Type B pancreatic cell (in vitro differentiated cells): Measurements from ENCODE around the gene SGIP1. TPM values are rescaled to one million over a fixed set of nuclear protein-coding genes. Genes with fewer than 3 reads are reported as not detected.

Experiments used
- DNase-seq: peaks from one replicate; pipeline ENCODE4 v3.0.0; 2021; ENCODE audit warnings: mixed read lengths; ENCODE audit not compliant: unreplicated experiment; ENCODE audit errors: extremely low spot score
- H3K27ac Mint-ChIP-seq: 2 replicates; pipeline ENCODE4 v1.8.0; 2021; ENCODE audit warnings: mild to moderate bottlenecking, mixed read lengths
- H3K27me3 Mint-ChIP-seq: 2 replicates; pipeline ENCODE4 v1.8.0; 2021; ENCODE audit warnings: mixed read lengths
- H3K36me3 Mint-ChIP-seq: 2 replicates; pipeline ENCODE4 v1.8.0; 2021; ENCODE audit warnings: mixed read lengths
- H3K4me1 Mint-ChIP-seq: one replicate; pipeline ENCODE4 v1.8.0; 2021; ENCODE audit warnings: mixed read lengths; ENCODE audit not compliant: unreplicated experiment
- H3K4me3 Mint-ChIP-seq: 2 replicates; pipeline ENCODE4 v1.8.0; 2021; ENCODE audit warnings: mild to moderate bottlenecking, mixed read lengths
- H3K9me3 Mint-ChIP-seq: 2 replicates; pipeline ENCODE4 v1.8.0; 2021; ENCODE audit warnings: mixed read lengths
- CTCF ChIP-seq: fragments of 200-600 bp; sonication (generic); conservative IDR thresholded peaks from 2 replicates; pipeline ENCODE4 v1.5.0; 2021; ENCODE audit warnings: antibody characterized with exemption, mild to moderate bottlenecking
- total RNA-seq: library from RNA; stranded (reverse); gene quantifications from 2 replicates; pipeline ENCODE4 v1.2.1, GENCODE V29; 2021; ENCODE audit warnings: low replicate concordance

SGIP1 gene
- total RNA-seq, 1 donor from 2014 or later, result 3.4 TPM

- Mint-ChIP-seq H3K36me3 (no peaks in the 10 kb centered on the region), H3K4me3 (no peak overlapping the region), H3K27me3 (no peaks in the 10 kb centered on the region), H3K9me3 (no peaks in the 10 kb centered on the region), H3K4me1 (peaks cover 16% of the 10 kb centered on the region), H3K27ac (no peak overlapping the region)
- no peak for DNase-seq
- no peak for TF ChIP-seq CTCF
These were observed 159.9 kb downstream of the SGIP1 start for GRCh38 chr1:66693856-66694255.

- H3K4me3 Mint-ChIP-seq, result no peak overlapping the region
- H3K36me3 Mint-ChIP-seq, result no peaks in the 10 kb centered on the region
- H3K27me3 Mint-ChIP-seq, result no peaks in the 10 kb centered on the region
- H3K9me3 Mint-ChIP-seq, result no peaks in the 10 kb centered on the region
- DNase-seq, result no peak
- no peak overlapping the region for H3K27ac Mint-ChIP-seq
- TF ChIP-seq CTCF, result no peak
- peaks cover 11% of the 10 kb centered on the region for H3K4me1 Mint-ChIP-seq
These were observed 161.2 kb downstream of the SGIP1 start for GRCh38 chr1:66695116-66695515.

GRCh38 chr1:66696771-66697170, 162.8 kb downstream of the SGIP1 start:
- H3K27me3 Mint-ChIP-seq, result no peaks in the 10 kb centered on the region
- H3K4me1 Mint-ChIP-seq, result peaks cover 11% of the 10 kb centered on the region
- no peaks in the 10 kb centered on the region for H3K36me3 Mint-ChIP-seq
- no peak for TF ChIP-seq CTCF
- no peak overlapping the region for H3K4me3 Mint-ChIP-seq
- H3K9me3 Mint-ChIP-seq, result no peaks in the 10 kb centered on the region
- DNase-seq, result no peak
- no peak overlapping the region for H3K27ac Mint-ChIP-seq

- H3K27ac Mint-ChIP-seq, result no peak overlapping the region
- no peaks in the 10 kb centered on the region for H3K27me3 Mint-ChIP-seq
- no peak for TF ChIP-seq CTCF
- H3K4me1 Mint-ChIP-seq, result peaks cover 8% of the 10 kb centered on the region
- H3K4me3 Mint-ChIP-seq, result no peak overlapping the region
- no peaks in the 10 kb centered on the region for H3K36me3 Mint-ChIP-seq
- DNase-seq, result no peak
- H3K9me3 Mint-ChIP-seq, result no peaks in the 10 kb centered on the region
These were observed 165.3 kb downstream of the SGIP1 start for GRCh38 chr1:66699213-66699612.

- no peak overlapping the region for H3K27ac Mint-ChIP-seq
- DNase-seq, result no peak
- H3K36me3 Mint-ChIP-seq, result no peaks in the 10 kb centered on the region
- no peak for TF ChIP-seq CTCF
- peaks cover 16% of the 10 kb centered on the region for H3K4me1 Mint-ChIP-seq
- H3K27me3 Mint-ChIP-seq, result no peaks in the 10 kb centered on the region
- H3K9me3 Mint-ChIP-seq, result no peaks in the 10 kb centered on the region
- H3K4me3 Mint-ChIP-seq, result no peak overlapping the region
These were observed 170.4 kb downstream of the SGIP1 start for GRCh38 chr1:66704177-66704875.

GRCh38 chr1:66705110-66705509, 171.2 kb downstream of the SGIP1 start:
- no peaks in the 10 kb centered on the region for H3K9me3 Mint-ChIP-seq
- no peaks in the 10 kb centered on the region for H3K27me3 Mint-ChIP-seq
- H3K27ac Mint-ChIP-seq, result no peak overlapping the region
- H3K36me3 Mint-ChIP-seq, result no peaks in the 10 kb centered on the region
- no peak for DNase-seq
- TF ChIP-seq CTCF, result no peak
- H3K4me1 Mint-ChIP-seq, result peaks cover 16% of the 10 kb centered on the region
- no peak overlapping the region for H3K4me3 Mint-ChIP-seq
